ENCODE measurements around the gene ZDHHC16.

DNA sequence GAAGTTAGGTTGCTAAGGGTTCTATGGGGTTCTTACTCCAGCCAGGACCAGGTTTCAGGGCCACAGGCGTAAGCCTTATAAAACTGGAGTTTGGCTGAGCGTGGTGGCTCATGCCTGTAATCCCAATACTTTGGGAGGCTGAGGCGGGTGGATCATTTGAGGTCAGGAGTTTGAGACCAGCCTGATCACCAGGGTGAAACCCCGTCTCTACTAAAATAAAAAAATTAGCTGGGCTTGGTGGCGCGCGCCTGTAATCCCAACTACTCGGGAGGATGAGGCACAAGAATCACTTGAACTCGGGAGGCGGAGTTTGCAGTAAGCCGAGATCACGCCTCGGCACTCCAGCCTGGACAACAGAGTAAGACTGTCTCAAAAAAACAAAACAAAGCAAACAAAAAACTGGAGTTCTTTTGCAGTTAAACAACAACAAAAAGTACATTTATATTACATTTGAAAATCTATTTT is 44.5 kb upstream of the ZDHHC16 start:
- TF ChIP-seq, protein P1, sequence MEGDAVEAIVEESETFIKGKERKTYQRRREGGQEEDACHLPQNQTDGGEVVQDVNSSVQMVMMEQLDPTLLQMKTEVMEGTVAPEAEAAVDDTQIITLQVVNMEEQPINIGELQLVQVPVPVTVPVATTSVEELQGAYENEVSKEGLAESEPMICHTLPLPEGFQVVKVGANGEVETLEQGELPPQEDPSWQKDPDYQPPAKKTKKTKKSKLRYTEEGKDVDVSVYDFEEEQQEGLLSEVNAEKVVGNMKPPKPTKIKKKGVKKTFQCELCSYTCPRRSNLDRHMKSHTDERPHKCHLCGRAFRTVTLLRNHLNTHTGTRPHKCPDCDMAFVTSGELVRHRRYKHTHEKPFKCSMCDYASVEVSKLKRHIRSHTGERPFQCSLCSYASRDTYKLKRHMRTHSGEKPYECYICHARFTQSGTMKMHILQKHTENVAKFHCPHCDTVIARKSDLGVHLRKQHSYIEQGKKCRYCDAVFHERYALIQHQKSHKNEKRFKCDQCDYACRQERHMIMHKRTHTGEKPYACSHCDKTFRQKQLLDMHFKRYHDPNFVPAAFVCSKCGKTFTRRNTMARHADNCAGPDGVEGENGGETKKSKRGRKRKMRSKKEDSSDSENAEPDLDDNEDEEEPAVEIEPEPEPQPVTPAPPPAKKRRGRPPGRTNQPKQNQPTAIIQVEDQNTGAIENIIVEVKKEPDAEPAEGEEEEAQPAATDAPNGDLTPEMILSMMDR (IDR thresholded peaks at IDR 0.05), result no peak
- TF ChIP-seq POLR2A (IDR thresholded peaks at IDR 0.05) (no peak), EP300 (IDR thresholded peaks at IDR 0.05) (no peak)

Data from upper lobe of left lung (tissue), 4 donors.